Psoas muscle (tissue), 8 donors: ENCODE measurements around the gene CCNK. TPM values are rescaled to one million over a fixed set of nuclear protein-coding genes. Genes with fewer than 3 reads are reported as not detected.

Experiments
- ATAC-seq, 4 donors: fragments of 200-7000 bp; cut with Tn5 transposase; one replicate each; pipeline ENCODE4 v1.9.1; 2020; ENCODE audit warnings: moderate library complexity in 3 of 4, mild to moderate bottlenecking in 2 of 4
- DNase-seq, 2 donors: peaks; one replicate each; pipeline ENCODE4 v3.0.0-alpha.2; 2020
- H3K27ac ChIP-seq: fragments of 200-600 bp; one replicate; pipeline ENCODE4 v1.8.0; 2022
- H3K27me3 ChIP-seq, 3 donors: fragments of 200-600 bp in 1 of 3; one replicate each; pipeline versions ENCODE4 v1.6.1 to v1.8.0; 2013 to 2022; ENCODE audit warnings: low read length in 2 of 3, mild to moderate bottlenecking in 2 of 3, moderate library complexity in 1 of 3; ENCODE audit not compliant: insufficient read depth in 3 of 3
- H3K36me3 ChIP-seq, 2 donors: fragments of 200-600 bp in 1 of 2; one replicate each; pipeline versions ENCODE4 v1.6.1 to v1.8.0; 2013 to 2022; ENCODE audit warnings: low read depth in 1 of 2, mild to moderate bottlenecking in 1 of 2, moderate library complexity in 1 of 2; ENCODE audit not compliant: insufficient read depth in 1 of 2
- H3K4me1 ChIP-seq: fragments of 200-600 bp; one replicate; pipeline ENCODE4 v1.8.0; 2022
- H3K4me3 ChIP-seq: fragments of 200-600 bp; one replicate; pipeline ENCODE4 v1.8.0; 2022; ENCODE audit warnings: mild to moderate bottlenecking
- H3K9me3 ChIP-seq: fragments of 200-600 bp; one replicate; pipeline ENCODE4 v1.8.0; 2022
- CTCF ChIP-seq: fragments of 200-600 bp; IDR thresholded peaks from one replicate; pipeline ENCODE4 v1.8.0; 2022; ENCODE audit warnings: antibody characterized with exemption
- WGBS, 3 donors: extraction: QIAGEN DNeasy Blood & Tissue Kit; methylation state at CpG; one replicate each; pipeline versions ENCODE4 v1.1.6 to v1.1.7; 2013; 5-methylcytosine and 5-hydroxymethylcytosine counted together
- intact Hi-C, 2 donors: fragments of 100-400 bp; cut with DNase I; formaldehyde crosslinking; loops; one replicate each; pipeline versions ENCODE4 v1.11.0 to v1.14.2; 2022
- polyA plus RNA-seq, 3 donors: library from polyadenylated mRNA; stranded (reverse); fragments of 200-250 nt; gene quantifications; one replicate each; pipeline ENCODE4 v1.2.3, GENCODE V29; 2013
- total RNA-seq, 4 donors: library from RNA; stranded (reverse); fragmentation: NEBNext Ultra II Directional in 2 of 4; extraction: Animal tissue kit (Norgen Biotek cat#: 25700) in 2 of 4; gene quantifications; one replicate each; pipeline versions ENCODE4 v1.2.1 to v1.2.4, GENCODE V29; 2021 to 2023
- donor health status: healthy with polysubstance abuse.
- donor health status: DM: no; HTN: no; CAD: no; lungs with moderate emphysema.
- donor health status: Bipolar disorder and iron deficiency.
- donor health status: healthy.
- donor health status: DM: yes; HTN: yes; CAD: no.
- donor health status: DM: no; HTN: no; CAD: no.
- donor health status: DM: no; HTN: no; CAD: no.
- donor health status: DM: yes; HTN: yes; CAD: no.

CCNK gene
- total and polyA plus RNA-seq, 7 donors = 17.6 to 53.2 (median 39.8) TPM

DNA sequence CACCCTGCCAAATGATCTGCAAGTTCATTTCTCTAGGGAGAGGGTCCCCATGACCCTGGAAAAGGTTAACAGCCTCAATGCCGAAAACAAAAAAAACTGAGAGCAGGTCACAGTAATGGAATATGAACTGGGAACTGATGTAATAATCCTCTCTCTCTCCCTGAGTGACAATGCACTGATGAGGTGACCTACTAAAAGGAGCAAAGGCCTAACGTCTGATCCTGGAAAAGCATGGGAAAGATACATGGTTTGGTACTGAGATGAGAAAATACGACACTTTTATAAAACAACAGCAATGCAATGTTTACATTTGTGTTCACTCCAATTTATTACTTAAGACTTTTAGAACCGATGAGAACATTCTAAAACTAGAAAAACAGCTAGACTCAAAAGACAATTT, 28.2 kb upstream of the CCNK start:
- intact Hi-C loops = no loop called here
- ATAC-seq (peak in 2 of 4 donors; percentile 54 to 70), DNase-seq (no peak)
- H3K9me3 ChIP-seq = no peaks in the 10 kb centered on the region
- H3K36me3 ChIP-seq = peaks cover 5 to 88% of the 10 kb centered on the region in 2 donors
- H3K27ac ChIP-seq = peak overlapping the region; percentile 17
- no peak for TF ChIP-seq CTCF
- H3K4me3 ChIP-seq = no peak overlapping the region
- no peaks in the 10 kb centered on the region for H3K27me3 ChIP-seq
- peaks cover 11% of the 10 kb centered on the region for H3K4me1 ChIP-seq
- WGBS, 3 donors = 66 to 79% (median 68%) methylated on average over 4 of the region's 4 CpGs

- peaks cover 5 to 88% of the 10 kb centered on the region in 2 donors for H3K36me3 ChIP-seq
Measured at GRCh38 chr14:99454246-99454645, 27.0 kb upstream of the CCNK start.

DNA sequence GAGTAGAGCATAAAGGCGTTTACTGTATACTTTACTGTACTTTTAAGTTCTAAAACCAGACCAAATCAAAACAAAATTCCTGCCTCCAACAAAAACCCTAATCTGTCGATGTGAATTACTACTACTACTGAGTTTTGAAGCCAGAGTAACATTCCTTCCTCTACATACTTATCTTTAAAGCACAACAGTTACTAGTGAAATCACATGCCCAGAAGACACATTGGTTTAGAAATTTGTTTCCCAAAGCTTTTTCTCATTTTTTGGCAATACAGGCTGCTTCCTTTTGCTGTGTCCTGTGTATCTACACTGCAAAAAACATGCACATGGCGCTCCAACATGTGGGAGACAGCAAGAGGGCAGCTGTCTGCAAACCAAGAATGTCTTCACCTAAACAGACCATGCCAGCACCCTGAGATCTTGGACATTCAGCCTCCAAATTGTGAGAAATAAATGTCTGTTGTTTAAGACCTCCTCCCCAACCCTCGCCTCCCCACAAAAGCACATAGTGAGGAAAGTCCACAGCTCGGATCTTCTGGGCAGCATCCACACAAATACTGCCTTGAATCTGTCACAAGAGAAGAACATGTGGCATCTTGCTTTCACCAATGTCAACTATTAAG, 21.6 kb upstream of the CCNK start:
- ATAC-seq (no peak), DNase-seq (no peak)
- no peak for TF ChIP-seq CTCF
- Histone ChIP-seq H3K27ac (no peak overlapping the region), H3K9me3 (no peaks in the 10 kb centered on the region), H3K36me3 (peaks cover 5 to 95% of the 10 kb centered on the region in 2 donors), H3K27me3 (no peaks in the 10 kb centered on the region), H3K4me3 (no peak overlapping the region), H3K4me1 (peaks cover 14% of the 10 kb centered on the region)
- WGBS, 3 donors = 89 to 92% (median 91%) methylated on average over 5 of the region's 5 CpGs
- intact Hi-C loops = no loop called here

More at GRCh38 chr14:99454246-99454645, 27.0 kb upstream of the CCNK start:
- DNase-seq (no peak), ATAC-seq (no peak)
- H3K27ac ChIP-seq = no peak overlapping the region
- 60 to 94% (median 89%) methylated on average over 3 of the region's 3 CpGs for WGBS, 3 donors
- no peaks in the 10 kb centered on the region for H3K9me3 ChIP-seq
- no peak overlapping the region for H3K4me3 ChIP-seq
- intact Hi-C loops = no loop called here
- no peaks in the 10 kb centered on the region for H3K27me3 ChIP-seq
- no peak for TF ChIP-seq CTCF
- H3K4me1 ChIP-seq = peaks cover 11% of the 10 kb centered on the region

GRCh38 chr14:99460793-99461192, 20.4 kb upstream of the CCNK start:
- Histone ChIP-seq H3K9me3 (no peaks in the 10 kb centered on the region), H3K4me1 (peaks cover 16% of the 10 kb centered on the region), H3K36me3 (peaks cover 5 to 93% of the 10 kb centered on the region in 2 donors), H3K4me3 (no peak overlapping the region), H3K27me3 (no peaks in the 10 kb centered on the region), H3K27ac (no peak overlapping the region)
- 90 to 92% (median 91%) methylated on average over 3 of the region's 3 CpGs for WGBS, 3 donors
- TF ChIP-seq CTCF = no peak
- intact Hi-C loops = no loop called here
- ATAC-seq = no peak
- no peak for DNase-seq
